ENCODE data around the gene ATP5ME.
"Not testable (repeated sequence)": the region's sequence is repeated elsewhere in the genome, so short reads cannot be mapped to it uniquely, and the experiment has no call there.

ATP5ME gene

GRCh38 chr4:712916-713632 is 39.0 kb upstream of the ATP5ME start:
- Histone ChIP-seq H3K9me3 (ENCODE audit: control insufficient read depth in 5 of 5, low read length in 5 of 5) (no peaks in the 10 kb centered on the region), H3K4me1 (ENCODE audit: control insufficient read depth in 5 of 5, insufficient read depth in 5 of 5, low read length in 5 of 5) (peaks cover 7 to 25% (median 16%) of the 10 kb centered on the region in 5 donors), H3K4me3 (ENCODE audit: low read depth in 1 of 5, low read length in 5 of 5) (no peak overlapping the region), H3K9ac (ENCODE audit: low read length in 5 of 5) (no peak overlapping the region), H3K36me3 (ENCODE audit: control insufficient read depth in 5 of 5, insufficient read depth in 5 of 5, low read length in 5 of 5) (peaks cover 0 to 16% (median 8%) of the 10 kb centered on the region in 5 donors), H3K27ac (ENCODE audit: low read depth, low read length) (no peak overlapping the region), H3K27me3 (ENCODE audit: control insufficient read depth in 5 of 5, insufficient read depth in 4 of 5, low read length in 5 of 5) (no peaks in the 10 kb centered on the region)

GRCh38 chr4:712093-712492 is 38.0 kb upstream of the ATP5ME start:
- H3K27me3 ChIP-seq (ENCODE audit: control insufficient read depth in 5 of 5, insufficient read depth in 4 of 5, low read length in 5 of 5): no peaks in the 10 kb centered on the region
- no peak overlapping the region for H3K9ac ChIP-seq (ENCODE audit: low read length in 5 of 5)
- H3K27ac ChIP-seq (ENCODE audit: low read depth, low read length): no peak overlapping the region
- no peak overlapping the region for H3K4me3 ChIP-seq (ENCODE audit: low read depth in 1 of 5, low read length in 5 of 5)
- peaks cover 0 to 13% (median 8%) of the 10 kb centered on the region in 5 donors for H3K36me3 ChIP-seq (ENCODE audit: control insufficient read depth in 5 of 5, insufficient read depth in 5 of 5, low read length in 5 of 5)
- H3K9me3 ChIP-seq (ENCODE audit: control insufficient read depth in 5 of 5, low read length in 5 of 5): no peaks in the 10 kb centered on the region
- H3K4me1 ChIP-seq (ENCODE audit: control insufficient read depth in 5 of 5, insufficient read depth in 5 of 5, low read length in 5 of 5): peaks cover 8 to 29% (median 24%) of the 10 kb centered on the region in 5 donors

GRCh38 chr4:710916-711315 is 36.8 kb upstream of the ATP5ME start:
- no peaks in the 10 kb centered on the region for H3K27me3 ChIP-seq (ENCODE audit: control insufficient read depth in 5 of 5, insufficient read depth in 4 of 5, low read length in 5 of 5)
- peaks cover 8 to 40% (median 33%) of the 10 kb centered on the region in 5 donors for H3K4me1 ChIP-seq (ENCODE audit: control insufficient read depth in 5 of 5, insufficient read depth in 5 of 5, low read length in 5 of 5)
- H3K9me3 ChIP-seq (ENCODE audit: control insufficient read depth in 5 of 5, low read length in 5 of 5): no peaks in the 10 kb centered on the region
- H3K36me3 ChIP-seq (ENCODE audit: control insufficient read depth in 5 of 5, insufficient read depth in 5 of 5, low read length in 5 of 5): peaks cover 0 to 13% (median 8%) of the 10 kb centered on the region in 5 donors
- no peak overlapping the region for H3K4me3 ChIP-seq (ENCODE audit: low read depth in 1 of 5, low read length in 5 of 5)
- H3K9ac ChIP-seq (ENCODE audit: low read length in 5 of 5): no peak overlapping the region
- no peak overlapping the region for H3K27ac ChIP-seq (ENCODE audit: low read depth, low read length)

- Histone ChIP-seq H3K9me3 (ENCODE audit: control insufficient read depth in 5 of 5, low read length in 5 of 5) (no peaks in the 10 kb centered on the region), H3K36me3 (ENCODE audit: control insufficient read depth in 5 of 5, insufficient read depth in 5 of 5, low read length in 5 of 5) (peaks cover 0 to 13% (median 8%) of the 10 kb centered on the region in 5 donors), H3K9ac (ENCODE audit: low read length in 5 of 5) (no peak overlapping the region), H3K4me1 (ENCODE audit: control insufficient read depth in 5 of 5, insufficient read depth in 5 of 5, low read length in 5 of 5) (peaks cover 6 to 43% (median 35%) of the 10 kb centered on the region in 5 donors), H3K4me3 (ENCODE audit: low read depth in 1 of 5, low read length in 5 of 5) (no peak overlapping the region), H3K27me3 (ENCODE audit: control insufficient read depth in 5 of 5, insufficient read depth in 4 of 5, low read length in 5 of 5) (no peaks in the 10 kb centered on the region), H3K27ac (ENCODE audit: low read depth, low read length) (no peak overlapping the region)
Observed at GRCh38 chr4:710116-710515, 36.0 kb upstream of the ATP5ME start.

- Histone ChIP-seq H3K4me1 (ENCODE audit: control insufficient read depth in 5 of 5, insufficient read depth in 5 of 5, low read length in 5 of 5) (peaks cover 4 to 48% (median 40%) of the 10 kb centered on the region in 5 donors), H3K9me3 (ENCODE audit: control insufficient read depth in 5 of 5, low read length in 5 of 5) (no peaks in the 10 kb centered on the region), H3K4me3 (ENCODE audit: low read depth in 1 of 5, low read length in 5 of 5) (no peak overlapping the region), H3K27me3 (ENCODE audit: control insufficient read depth in 5 of 5, insufficient read depth in 4 of 5, low read length in 5 of 5) (no peaks in the 10 kb centered on the region), H3K27ac (ENCODE audit: low read depth, low read length) (no peak overlapping the region), H3K9ac (ENCODE audit: low read length in 5 of 5) (no peak overlapping the region), H3K36me3 (ENCODE audit: control insufficient read depth in 5 of 5, insufficient read depth in 5 of 5, low read length in 5 of 5) (peaks cover 0 to 10% (median 5%) of the 10 kb centered on the region in 5 donors)
Observed at GRCh38 chr4:709348-709747, 35.3 kb upstream of the ATP5ME start.

- Histone ChIP-seq H3K9me3 (ENCODE audit: control insufficient read depth in 5 of 5, low read length in 5 of 5) (no peaks in the 10 kb centered on the region), H3K36me3 (ENCODE audit: control insufficient read depth in 5 of 5, insufficient read depth in 5 of 5, low read length in 5 of 5) (peaks cover 0 to 6% (median 0%) of the 10 kb centered on the region in 5 donors), H3K9ac (ENCODE audit: low read length in 5 of 5) (peak overlapping the region in 3 of 5 donors; percentile 6 to 46 (median 39)), H3K27me3 (ENCODE audit: control insufficient read depth in 5 of 5, insufficient read depth in 4 of 5, low read length in 5 of 5) (no peaks in the 10 kb centered on the region), H3K4me1 (ENCODE audit: control insufficient read depth in 5 of 5, insufficient read depth in 5 of 5, low read length in 5 of 5) (peaks cover 4 to 51% (median 39%) of the 10 kb centered on the region in 5 donors), H3K4me3 (ENCODE audit: low read depth in 1 of 5, low read length in 5 of 5) (peak overlapping the region in 2 of 5 donors; percentile 3 to 24), H3K27ac (ENCODE audit: low read depth, low read length) (no peak overlapping the region)
Observed at GRCh38 chr4:708631-708933, 34.5 kb upstream of the ATP5ME start.

- H3K9me3 ChIP-seq (ENCODE audit: control insufficient read depth in 5 of 5, low read length in 5 of 5): no peaks in the 10 kb centered on the region
- H3K4me3 ChIP-seq (ENCODE audit: low read depth in 1 of 5, low read length in 5 of 5): peak overlapping the region in 3 of 5 donors; percentile 3 to 39 (median 24)
- H3K36me3 ChIP-seq (ENCODE audit: control insufficient read depth in 5 of 5, insufficient read depth in 5 of 5, low read length in 5 of 5): peaks cover 0 to 6% (median 0%) of the 10 kb centered on the region in 5 donors
- H3K27me3 ChIP-seq (ENCODE audit: control insufficient read depth in 5 of 5, insufficient read depth in 4 of 5, low read length in 5 of 5): no peaks in the 10 kb centered on the region
- H3K4me1 ChIP-seq (ENCODE audit: control insufficient read depth in 5 of 5, insufficient read depth in 5 of 5, low read length in 5 of 5): peaks cover 4 to 51% (median 39%) of the 10 kb centered on the region in 5 donors
- H3K9ac ChIP-seq (ENCODE audit: low read length in 5 of 5): peak overlapping the region in 3 of 5 donors; percentile 39 to 46 (median 44)
- no peak overlapping the region for H3K27ac ChIP-seq (ENCODE audit: low read depth, low read length)
Observed at GRCh38 chr4:707929-708630, 34.0 kb upstream of the ATP5ME start.

- H3K36me3 ChIP-seq (ENCODE audit: control insufficient read depth in 5 of 5, insufficient read depth in 5 of 5, low read length in 5 of 5): peaks cover 0 to 6% (median 0%) of the 10 kb centered on the region in 5 donors
- H3K9me3 ChIP-seq (ENCODE audit: control insufficient read depth in 5 of 5, low read length in 5 of 5): no peaks in the 10 kb centered on the region
- H3K27me3 ChIP-seq (ENCODE audit: control insufficient read depth in 5 of 5, insufficient read depth in 4 of 5, low read length in 5 of 5): no peaks in the 10 kb centered on the region
- peak overlapping the region; percentile 68 to 100 (median 93) for H3K9ac ChIP-seq (ENCODE audit: low read length in 5 of 5)
- H3K27ac ChIP-seq (ENCODE audit: low read depth, low read length): no peak overlapping the region
- H3K4me1 ChIP-seq (ENCODE audit: control insufficient read depth in 5 of 5, insufficient read depth in 5 of 5, low read length in 5 of 5): peaks cover 4 to 51% (median 36%) of the 10 kb centered on the region in 5 donors
- H3K4me3 ChIP-seq (ENCODE audit: low read depth in 1 of 5, low read length in 5 of 5): peak overlapping the region; percentile 40 to 83 (median 57)
Observed at GRCh38 chr4:706834-707598, 32.9 kb upstream of the ATP5ME start.

GRCh38 chr4:706083-706633 is 32.1 kb upstream of the ATP5ME start:
- H3K27me3 ChIP-seq (ENCODE audit: control insufficient read depth in 5 of 5, insufficient read depth in 4 of 5, low read length in 5 of 5); H3K36me3 ChIP-seq (ENCODE audit: control insufficient read depth in 5 of 5, insufficient read depth in 5 of 5, low read length in 5 of 5); H3K9me3 ChIP-seq (ENCODE audit: control insufficient read depth in 5 of 5, low read length in 5 of 5): not testable (repeated sequence)
- Histone ChIP-seq H3K27ac (ENCODE audit: low read depth, low read length) (peak overlapping the region; percentile 57), H3K9ac (ENCODE audit: low read length in 5 of 5) (peak overlapping the region; percentile 93 to 100 (median 97)), H3K4me1 (ENCODE audit: control insufficient read depth in 5 of 5, insufficient read depth in 5 of 5, low read length in 5 of 5) (peaks cover 4 to 51% (median 36%) of the 10 kb centered on the region in 5 donors), H3K4me3 (ENCODE audit: low read depth in 1 of 5, low read length in 5 of 5) (peak overlapping the region; percentile 29 to 83 (median 78))

All from subcutaneous abdominal adipose tissue (tissue), 5 donors.